Mammary epithelial cell (primary cell): Measurements from ENCODE around the gene FBXL17.

Experiments used
- EZH2 ChIP-seq: IDR thresholded peaks from 2 replicates; pipeline ENCODE4 v1.6.1; 2012; ENCODE audit warnings: low read length, inconsistent platforms, borderline replicate concordance
- TF ChIP-seq, protein P1 (sequence below), 2 donors: IDR thresholded peaks in 1 of 2; conservative IDR thresholded peaks in 1 of 2; 2 replicates each; pipeline ENCODE4 v1.5.1; 2011 to 2012; ENCODE audit warnings: inconsistent platforms in 2 of 2, low read length in 2 of 2, mild to moderate bottlenecking in 2 of 2, control low read depth in 1 of 2, low read depth in 1 of 2; ENCODE audit not compliant: insufficient read depth in 1 of 2; ENCODE audit errors: extremely low read depth in 1 of 2

DNA sequence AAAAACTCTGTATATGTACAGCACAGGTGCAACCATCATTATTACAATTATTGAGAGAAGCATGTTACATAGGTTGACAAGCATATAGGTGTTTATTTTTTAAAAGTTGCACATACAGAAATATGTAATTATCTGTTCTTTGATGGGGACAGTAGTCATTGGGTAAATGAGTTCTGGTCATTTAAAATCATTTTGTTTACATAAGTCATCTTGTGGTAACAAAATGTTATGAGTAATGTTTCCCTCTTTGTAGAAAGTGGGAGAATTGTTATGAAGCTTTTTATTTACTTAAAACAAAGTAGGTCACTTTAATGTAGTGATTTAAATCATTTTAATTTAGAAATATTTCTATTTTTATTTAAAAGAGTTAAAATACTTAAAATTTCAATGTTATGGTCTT lies 33.8 kb upstream of the FBXL17 start:
- TF ChIP-seq, protein P1, sequence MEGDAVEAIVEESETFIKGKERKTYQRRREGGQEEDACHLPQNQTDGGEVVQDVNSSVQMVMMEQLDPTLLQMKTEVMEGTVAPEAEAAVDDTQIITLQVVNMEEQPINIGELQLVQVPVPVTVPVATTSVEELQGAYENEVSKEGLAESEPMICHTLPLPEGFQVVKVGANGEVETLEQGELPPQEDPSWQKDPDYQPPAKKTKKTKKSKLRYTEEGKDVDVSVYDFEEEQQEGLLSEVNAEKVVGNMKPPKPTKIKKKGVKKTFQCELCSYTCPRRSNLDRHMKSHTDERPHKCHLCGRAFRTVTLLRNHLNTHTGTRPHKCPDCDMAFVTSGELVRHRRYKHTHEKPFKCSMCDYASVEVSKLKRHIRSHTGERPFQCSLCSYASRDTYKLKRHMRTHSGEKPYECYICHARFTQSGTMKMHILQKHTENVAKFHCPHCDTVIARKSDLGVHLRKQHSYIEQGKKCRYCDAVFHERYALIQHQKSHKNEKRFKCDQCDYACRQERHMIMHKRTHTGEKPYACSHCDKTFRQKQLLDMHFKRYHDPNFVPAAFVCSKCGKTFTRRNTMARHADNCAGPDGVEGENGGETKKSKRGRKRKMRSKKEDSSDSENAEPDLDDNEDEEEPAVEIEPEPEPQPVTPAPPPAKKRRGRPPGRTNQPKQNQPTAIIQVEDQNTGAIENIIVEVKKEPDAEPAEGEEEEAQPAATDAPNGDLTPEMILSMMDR (conservative IDR thresholded peaks at IDR 0.05 in 1 of 2, IDR thresholded peaks at IDR 0.05 in 1 of 2; ENCODE audit: extremely low read depth in 1 of 2, insufficient read depth in 1 of 2, low read depth in 1 of 2, low read length in 2 of 2): no peak
- TF ChIP-seq EZH2: no peak
